HepG2 (cell line): ENCODE measurements around the gene EVI5. TPM values are rescaled to one million over a fixed set of nuclear protein-coding genes. Genes with fewer than 3 reads are reported as not detected.

Source experiments
- AKAP8 ChIP-seq: sonication (generic); formaldehyde crosslinking; IDR thresholded peaks from 2 replicates; pipeline ENCODE4 v1.5.1; 2020; ENCODE audit warnings: mild to moderate bottlenecking, missing genetic modification reagents
- ATAD3A ChIP-seq: sonication (generic); formaldehyde crosslinking; IDR thresholded peaks from 2 replicates; pipeline ENCODE4 v1.4.0; 2020; ENCODE audit warnings: missing genetic modification reagents
- ATF2 ChIP-seq: sonication (generic); formaldehyde crosslinking; IDR thresholded peaks from 2 replicates; pipeline ENCODE4 v1.4.0; 2020; ENCODE audit warnings: missing genetic modification reagents
- CENPX ChIP-seq: sonication (generic); formaldehyde crosslinking; IDR thresholded peaks from 2 replicates; pipeline ENCODE4 v1.9.0; 2021; ENCODE audit warnings: mild to moderate bottlenecking, missing genetic modification reagents, moderate library complexity
- ELF4 ChIP-seq: sonication (generic); formaldehyde crosslinking; IDR thresholded peaks from 2 replicates; pipeline ENCODE4 v1.5.0; 2020; ENCODE audit warnings: missing genetic modification reagents, mild to moderate bottlenecking, moderate library complexity, borderline replicate concordance
- EZH2 ChIP-seq: conservative IDR thresholded peaks from 2 replicates; pipeline ENCODE4 v1.6.1; 2012; ENCODE audit warnings: mild to moderate bottlenecking, low read depth, low read length, moderate library complexity
- GATA4 ChIP-seq: sonication (generic); IDR thresholded peaks from 2 replicates; pipeline ENCODE4 v1.6.1; 2016; ENCODE audit warnings: antibody characterized with exemption, low read depth, borderline replicate concordance
- HMGA1 ChIP-seq: sonication (generic); formaldehyde crosslinking; conservative IDR thresholded peaks from 2 replicates; pipeline ENCODE4 v1.4.0; 2020; ENCODE audit warnings: missing genetic modification reagents
- MED8 ChIP-seq: sonication (generic); formaldehyde crosslinking; IDR thresholded peaks from 2 replicates; pipeline ENCODE4 v1.8.1; 2023; ENCODE audit warnings: mild to moderate bottlenecking, missing genetic modification reagents; ENCODE audit not compliant: insufficient replicate concordance
- NONO ChIP-seq, 2 experiments: fragments of 450-650 bp in 1 of 2; sonication (generic) in 1 of 2; formaldehyde crosslinking in 1 of 2; IDR thresholded peaks in 1 of 2; conservative IDR thresholded peaks in 1 of 2; 2 replicates each; pipeline versions ENCODE4 v1.6.1 to v1.8.0; 2017 to 2022; ENCODE audit warnings: mild to moderate bottlenecking in 1 of 2, missing genetic modification reagents in 1 of 2, moderate library complexity in 1 of 2
- RCOR2 ChIP-seq: IDR thresholded peaks from 2 replicates; pipeline ENCODE4 v1.6.1; 2016; ENCODE audit warnings: missing biosample characterization, missing genetic modification reagents
- SIX4 ChIP-seq: sonication (generic); formaldehyde crosslinking; IDR thresholded peaks from 2 replicates; pipeline ENCODE4 v1.4.0; 2020; ENCODE audit warnings: missing genetic modification reagents
- SMAD3 ChIP-seq: sonication (generic); formaldehyde crosslinking; IDR thresholded peaks from 2 replicates; pipeline ENCODE4 v1.4.0; 2020; ENCODE audit warnings: missing genetic modification reagents
- ZBTB33 ChIP-seq: sonication (generic); formaldehyde crosslinking; IDR thresholded peaks from 2 replicates; pipeline ENCODE4 v1.4.0; 2020; ENCODE audit warnings: missing genetic modification reagents
- ZBTB8A ChIP-seq: sonication (generic); formaldehyde crosslinking; IDR thresholded peaks from 2 replicates; pipeline ENCODE4 v1.4.0; 2020; ENCODE audit warnings: mild to moderate bottlenecking, low read depth, missing genetic modification reagents, borderline replicate concordance
- ZEB1 ChIP-seq: IDR thresholded peaks from 2 replicates; pipeline ENCODE4 v1.6.1; 2012; ENCODE audit warnings: mild to moderate bottlenecking, low read depth, inconsistent platforms; ENCODE audit not compliant: insufficient replicate concordance
- ZFP62 ChIP-seq: sonication (generic); formaldehyde crosslinking; IDR thresholded peaks from 2 replicates; pipeline ENCODE4 v1.4.0; 2020; ENCODE audit warnings: missing genetic modification reagents
- ZKSCAN5 ChIP-seq: sonication (generic); formaldehyde crosslinking; IDR thresholded peaks from 2 replicates; pipeline ENCODE4 v1.5.1; 2020; ENCODE audit warnings: mild to moderate bottlenecking, missing genetic modification reagents
- ZNF160 ChIP-seq: sonication (generic); formaldehyde crosslinking; IDR thresholded peaks from 2 replicates; pipeline ENCODE4 v1.8.0; 2022; ENCODE audit warnings: mild to moderate bottlenecking, inconsistent platforms, missing genetic modification reagents
- ZNF17 ChIP-seq: sonication (generic); formaldehyde crosslinking; IDR thresholded peaks from 2 replicates; pipeline ENCODE4 v1.5.0; 2020; ENCODE audit warnings: mild to moderate bottlenecking, missing genetic modification reagents
- ZNF205 ChIP-seq: IDR thresholded peaks from 2 replicates; pipeline ENCODE4 v1.6.1; 2018; ENCODE audit warnings: missing biosample characterization, missing genetic modification reagents
- ZNF274 ChIP-seq: sonication (generic); formaldehyde crosslinking; IDR thresholded peaks from 2 replicates; pipeline ENCODE4 v1.5.1; 2020; ENCODE audit warnings: mild to moderate bottlenecking, missing genetic modification reagents
- ZNF597 ChIP-seq: sonication (generic); formaldehyde crosslinking; IDR thresholded peaks from 2 replicates; pipeline ENCODE4 v1.5.0; 2020; ENCODE audit warnings: missing genetic modification reagents
- ZNF644 ChIP-seq: IDR thresholded peaks from 2 replicates; pipeline ENCODE4 v1.6.1; 2016; ENCODE audit warnings: low read depth
- ZNF747 ChIP-seq: sonication (generic); formaldehyde crosslinking; IDR thresholded peaks from 2 replicates; pipeline ENCODE4 v1.8.1; 2023; ENCODE audit warnings: missing genetic modification reagents, mild to moderate bottlenecking, borderline replicate concordance
- ZNF761 ChIP-seq: sonication (generic); formaldehyde crosslinking; conservative IDR thresholded peaks from 2 replicates; pipeline ENCODE4 v1.4.0; 2020; ENCODE audit warnings: mild to moderate bottlenecking, missing genetic modification reagents
- polyA plus RNA-seq, 8 experiments: library from polyadenylated mRNA; depleted of rRNA in 3 of 8; stranded (reverse) in 7 of 8; unstranded in 1 of 8; fragments of >200 nt; fragmentation: Illumina TruSeq in 4 of 8; extraction: Trizol in 4 of 8; gene quantifications; 2 replicates each; pipeline versions ENCODE4 v1.2.1 to v1.2.3, GENCODE V29; 2011 to 2016; ENCODE audit warnings: low read depth in 4 of 8, missing spikeins in 1 of 8, mixed read lengths in 1 of 8; ENCODE audit not compliant: insufficient read depth in 1 of 8
- total RNA-seq, 5 experiments: library from RNA; depleted of rRNA; stranded (reverse); fragments of >200 nt; fragmentation: Illumina TruSeq; extraction: Trizol; gene quantifications; 2 replicates each; pipeline ENCODE4 v1.2.3, GENCODE V29; 2016; ENCODE audit warnings: low read depth in 1 of 5
- TF ChIP-seq, protein P1 (sequence below): IDR thresholded peaks from 2 replicates; pipeline ENCODE4 v1.6.1; 2012; ENCODE audit warnings: inconsistent platforms

The EVI5 gene
- total and polyA plus RNA-seq, 2 of the 13 experiments (the other 11 are each of a cell fraction or from before 2014, with no cell fraction given) = 4.0 to 12.6 TPM

DNA sequence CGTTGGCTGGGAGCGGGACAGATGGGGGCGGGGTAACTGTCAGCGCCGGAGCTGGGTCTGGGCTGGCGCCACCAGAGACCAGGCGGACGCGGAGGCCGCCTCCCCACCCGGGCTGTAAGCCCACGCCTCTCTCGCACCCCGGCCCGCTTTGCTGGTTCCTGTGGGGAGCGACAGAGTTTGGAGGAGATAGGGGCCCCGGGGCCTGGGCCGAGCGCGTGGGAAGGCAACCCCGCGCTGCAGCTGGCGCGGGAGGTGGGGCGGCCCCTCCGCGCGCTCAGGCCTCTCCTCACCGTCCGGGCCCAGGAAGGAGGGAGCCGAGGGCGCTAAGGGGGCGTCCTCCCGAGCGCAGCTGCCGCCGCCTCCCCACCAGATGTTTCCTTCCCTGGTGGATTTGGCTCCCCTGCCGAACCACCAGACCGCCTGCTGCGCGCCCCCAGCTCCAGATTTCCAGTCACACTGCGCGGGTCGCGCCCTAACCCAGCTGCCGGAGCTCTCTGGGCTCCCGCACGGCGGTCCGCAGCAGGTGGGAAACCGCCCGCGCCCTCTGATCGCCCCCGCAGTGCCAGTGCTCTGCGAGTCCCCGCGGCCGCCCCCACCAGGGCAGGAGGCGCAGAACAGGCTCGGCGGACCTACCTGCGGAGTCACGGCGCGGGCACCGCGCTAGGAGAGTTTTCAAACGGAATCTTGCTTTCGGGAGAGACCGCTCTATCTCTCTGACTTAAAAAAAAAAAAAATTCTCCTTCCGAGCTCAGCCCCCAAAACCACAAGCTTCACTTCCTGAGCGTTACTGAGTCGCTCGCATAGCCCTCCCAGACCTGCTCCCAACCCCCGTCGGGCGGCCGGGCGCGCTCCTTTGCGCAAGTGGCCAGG, 299.3 kb downstream of the EVI5 start (continued):
- TF ChIP-seq ZBTB33 (CRISPR knock-in tag) = no peak
- TF ChIP-seq SMAD3 (CRISPR knock-in tag) = no peak
- no peak; the same call in 1 of the 2 replicates for TF ChIP-seq ZNF274 (CRISPR knock-in tag)
- no peak for TF ChIP-seq ATAD3A (CRISPR knock-in tag)
- no peak for TF ChIP-seq ZNF17 (CRISPR knock-in tag)
- TF ChIP-seq NONO (IDR thresholded peaks at IDR 0.05) = no peak
- no peak for TF ChIP-seq NONO (CRISPR knock-in tag; conservative IDR thresholded peaks at IDR 0.05)
- no peak for TF ChIP-seq ZEB1
- no peak; the same call in 1 of the 2 replicates for TF ChIP-seq AKAP8 (CRISPR knock-in tag)
- no peak for TF ChIP-seq ZNF205 (CRISPR knock-in tag)
- no peak for TF ChIP-seq EZH2
- no peak for TF ChIP-seq HMGA1 (CRISPR knock-in tag)
- no peak for TF ChIP-seq SIX4
- no peak for TF ChIP-seq MED8 (CRISPR knock-in tag)
- TF ChIP-seq ZNF160 (CRISPR knock-in tag) = no peak
- no peak for TF ChIP-seq ZKSCAN5 (CRISPR knock-in tag)
- no peak for TF ChIP-seq ELF4 (CRISPR knock-in tag)
- TF ChIP-seq ATF2 (CRISPR knock-in tag) = no peak
- TF ChIP-seq, protein P1, sequence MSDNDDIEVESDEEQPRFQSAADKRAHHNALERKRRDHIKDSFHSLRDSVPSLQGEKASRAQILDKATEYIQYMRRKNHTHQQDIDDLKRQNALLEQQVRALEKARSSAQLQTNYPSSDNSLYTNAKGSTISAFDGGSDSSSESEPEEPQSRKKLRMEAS = peak; percentile 49; the same call in 1 of the 2 replicates
- TF ChIP-seq ZNF644 (CRISPR knock-in tag) = no peak
- TF ChIP-seq GATA4 = 0 out of 2 replicates have a peak, but pooled peaks have one; percentile 19
- no peak for TF ChIP-seq RCOR2 (CRISPR knock-in tag)
- TF ChIP-seq ZFP62 = no peak
- TF ChIP-seq ZBTB8A (CRISPR knock-in tag) = no peak
- no peak for TF ChIP-seq ZNF761 (CRISPR knock-in tag)
- no peak for TF ChIP-seq CENPX (CRISPR knock-in tag)
- no peak for TF ChIP-seq ZNF597 (CRISPR knock-in tag)
- TF ChIP-seq ZNF747 (CRISPR knock-in tag) = no peak
